HG02884 (cell line): ENCODE measurements around the gene RPS19BP1.

Experiments
- ATAC-seq: cut with Tn5 transposase; IDR thresholded peaks from one replicate; pipeline ENCODE4 v1.9.1; 2021; ENCODE audit warnings: mild to moderate bottlenecking, moderate library complexity; ENCODE audit not compliant: unreplicated experiment

The RPS19BP1 gene, protein sequence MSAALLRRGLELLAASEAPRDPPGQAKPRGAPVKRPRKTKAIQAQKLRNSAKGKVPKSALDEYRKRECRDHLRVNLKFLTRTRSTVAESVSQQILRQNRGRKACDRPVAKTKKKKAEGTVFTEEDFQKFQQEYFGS

DNA sequence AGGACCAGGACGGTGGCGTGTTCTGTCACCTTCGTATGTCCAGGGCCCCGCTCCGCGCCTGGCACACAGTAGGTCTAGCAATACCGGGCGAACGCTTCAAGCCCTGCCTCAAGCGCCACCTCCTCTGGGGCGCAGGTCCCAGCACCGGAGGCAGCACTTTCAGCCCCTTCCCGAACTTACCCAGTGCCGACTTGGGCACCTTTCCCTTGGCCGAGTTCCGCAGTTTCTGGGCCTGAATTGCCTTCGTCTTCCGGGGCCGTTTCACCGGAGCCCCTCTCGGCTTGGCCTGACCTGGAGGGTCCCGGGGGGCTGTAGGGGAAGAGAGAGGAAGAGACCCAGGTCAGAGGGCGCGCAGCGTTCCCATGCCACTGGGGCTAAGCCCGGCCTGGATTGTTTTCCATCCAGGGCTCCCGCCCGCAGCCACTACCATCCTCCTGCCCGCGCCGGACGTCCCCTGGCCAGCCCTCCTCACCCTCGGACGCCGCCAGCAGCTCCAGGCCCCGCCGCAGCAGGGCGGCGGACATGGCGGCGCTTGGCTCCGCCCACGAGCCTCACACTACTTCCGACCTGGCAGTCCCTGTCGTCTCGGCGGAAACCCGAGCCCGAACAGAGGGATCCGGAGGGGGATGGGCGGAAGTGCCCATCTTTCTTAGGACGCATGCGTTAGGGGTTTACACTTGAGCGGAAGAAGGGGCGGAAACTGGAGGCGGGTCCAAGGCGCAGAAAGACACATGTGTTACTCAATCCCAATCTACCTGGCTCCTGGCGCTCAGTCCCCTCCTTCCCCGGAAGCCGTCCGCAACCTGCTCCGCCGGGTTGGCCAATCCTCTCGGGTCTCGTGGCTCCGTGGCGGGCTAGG is at the start of gene RPS19BP1:
Gene RPS19BP1 (minus strand): TSS at position 534 of the 859 bp plus-strand sequence. CDS start 10 bp downstream, at position 524.
- peak; percentile 67 for ATAC-seq

DNA sequence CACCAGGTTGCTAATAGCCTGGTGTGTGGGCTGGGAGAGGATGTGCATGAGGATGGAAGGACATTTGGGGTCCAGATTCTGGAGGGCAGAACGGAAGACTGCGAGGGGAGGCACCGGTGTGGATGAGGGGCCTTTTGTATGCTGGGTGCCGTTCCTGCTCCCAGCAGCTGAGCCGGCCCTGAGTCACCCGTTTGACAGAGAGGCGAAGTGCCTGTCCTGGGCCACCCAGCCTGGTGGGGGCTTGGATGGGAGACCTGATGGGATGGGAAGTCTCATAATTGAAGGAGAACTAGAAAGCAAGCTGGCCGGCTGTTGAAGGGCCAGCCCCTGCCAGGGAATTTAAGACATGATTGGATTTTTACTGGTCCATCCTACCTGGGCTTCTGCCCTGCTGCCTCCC is 48.8 kb upstream of the RPS19BP1 start:
- ATAC-seq, result no peak

DNA sequence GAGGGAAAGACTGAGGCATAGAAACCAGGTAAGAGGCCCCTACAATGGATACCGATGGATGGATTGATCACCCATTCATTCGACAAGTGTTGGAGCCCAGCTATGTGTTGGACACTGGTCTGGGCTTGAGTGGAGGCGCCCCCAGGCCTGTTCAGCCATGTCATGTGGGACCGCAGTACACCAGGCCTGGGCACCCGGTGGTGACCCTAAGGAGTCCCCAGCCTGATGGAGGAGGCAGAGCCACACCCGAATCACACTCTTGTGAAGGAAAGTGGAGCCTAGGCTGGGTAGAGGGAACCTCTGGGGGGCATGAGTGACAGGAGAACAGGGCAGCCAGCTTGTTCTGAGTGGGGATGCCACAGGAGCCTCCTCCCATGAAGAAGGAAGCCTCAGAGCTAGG is 48.2 kb upstream of the RPS19BP1 start:
- ATAC-seq, result no peak

DNA sequence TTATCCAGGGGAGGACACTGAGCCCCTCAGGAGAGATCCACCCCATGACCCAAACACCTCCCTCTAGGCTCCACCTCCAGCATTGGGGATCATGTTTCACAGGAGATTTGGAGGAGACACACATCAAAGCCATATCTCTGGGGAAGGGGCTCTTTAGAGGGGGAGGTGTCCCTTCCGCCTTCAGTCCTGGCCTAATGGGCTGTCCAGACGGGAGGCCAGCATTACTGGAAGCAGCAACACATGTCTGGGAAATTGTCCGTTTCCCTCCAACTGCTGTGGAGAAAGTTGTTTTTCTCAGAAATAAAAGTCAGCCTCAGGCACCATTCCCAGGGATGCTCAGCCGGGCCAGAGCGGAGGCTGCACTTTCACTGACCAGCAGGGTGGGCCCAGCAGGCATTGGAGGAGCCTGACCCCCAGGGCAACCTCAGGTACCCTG is 47.5 kb upstream of the RPS19BP1 start:
- no peak for ATAC-seq

DNA sequence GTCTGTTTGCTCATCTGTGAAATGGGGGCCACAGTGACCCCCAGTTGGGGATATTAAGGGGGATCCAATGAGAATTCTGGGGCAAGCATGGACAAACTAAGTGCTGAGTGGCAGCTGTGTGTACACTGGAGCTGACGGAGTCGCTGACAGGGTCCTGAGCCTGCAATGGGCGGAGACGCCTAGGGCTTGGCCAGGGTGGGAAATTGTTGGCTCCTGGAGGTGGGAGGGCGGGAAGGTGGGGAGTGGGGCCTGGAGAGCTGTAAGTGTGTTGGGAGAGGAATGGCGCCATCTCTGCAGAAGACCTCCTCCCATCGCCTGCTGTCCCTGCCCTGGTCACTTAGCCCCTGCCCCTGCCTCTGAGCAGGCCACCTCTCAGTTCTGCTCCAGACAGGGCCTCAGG is 45.4 kb upstream of the RPS19BP1 start:
- ATAC-seq, result no peak

DNA sequence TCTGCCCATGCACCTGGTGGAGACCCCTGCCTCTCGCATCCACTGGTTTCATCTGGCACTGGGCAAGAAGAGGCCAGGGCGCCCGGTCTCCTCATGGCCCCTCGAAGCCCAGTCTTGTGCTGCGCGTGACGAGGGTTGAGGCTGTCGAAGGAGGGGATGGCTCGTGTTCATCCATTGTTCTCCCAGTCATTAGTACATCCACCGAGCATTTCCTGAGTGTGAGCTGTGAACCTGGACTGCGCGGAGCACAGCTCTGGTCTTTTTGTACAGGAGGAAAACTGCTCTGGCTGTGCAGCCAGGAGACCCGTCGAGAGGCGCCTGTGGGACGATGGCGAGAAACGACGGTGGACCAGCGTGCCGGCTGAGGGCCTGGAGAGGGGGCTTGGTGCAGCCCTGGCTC is 44.8 kb upstream of the RPS19BP1 start:
- ATAC-seq, result no peak

DNA sequence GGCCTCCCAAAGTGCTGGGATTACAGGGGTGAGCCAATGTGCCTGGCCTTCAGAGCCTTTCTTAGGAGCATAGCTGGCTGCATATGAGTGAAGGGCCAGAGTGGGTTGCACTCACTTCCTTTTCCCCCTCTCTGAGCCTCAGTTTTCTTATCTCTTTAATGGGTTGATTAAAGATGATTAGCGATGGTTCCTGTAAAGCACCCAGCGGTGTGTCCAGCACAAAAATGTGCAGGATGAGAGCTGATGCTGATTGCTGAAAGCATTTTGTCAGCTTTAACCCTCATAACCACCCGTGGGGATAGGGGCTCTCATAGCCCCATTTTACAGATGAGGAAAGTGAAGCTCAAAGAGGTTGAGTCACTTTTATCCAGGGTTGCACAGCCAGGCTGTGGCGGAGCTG is 43.5 kb upstream of the RPS19BP1 start:
- ATAC-seq, result no peak

DNA sequence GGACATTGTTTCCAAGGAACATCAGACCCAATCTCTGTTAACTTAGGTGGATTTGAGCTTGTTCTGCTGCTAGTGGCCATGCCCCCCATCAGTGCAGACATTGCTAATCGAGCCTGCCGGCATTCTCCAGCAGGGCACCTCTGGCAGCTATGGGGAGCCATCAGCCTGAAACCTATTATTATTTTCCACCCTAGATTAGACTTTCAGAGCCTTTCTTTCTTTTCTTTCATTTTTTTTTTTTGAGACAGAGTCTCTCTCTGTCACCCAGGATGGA is 42.9 kb upstream of the RPS19BP1 start:
- no peak for ATAC-seq

DNA sequence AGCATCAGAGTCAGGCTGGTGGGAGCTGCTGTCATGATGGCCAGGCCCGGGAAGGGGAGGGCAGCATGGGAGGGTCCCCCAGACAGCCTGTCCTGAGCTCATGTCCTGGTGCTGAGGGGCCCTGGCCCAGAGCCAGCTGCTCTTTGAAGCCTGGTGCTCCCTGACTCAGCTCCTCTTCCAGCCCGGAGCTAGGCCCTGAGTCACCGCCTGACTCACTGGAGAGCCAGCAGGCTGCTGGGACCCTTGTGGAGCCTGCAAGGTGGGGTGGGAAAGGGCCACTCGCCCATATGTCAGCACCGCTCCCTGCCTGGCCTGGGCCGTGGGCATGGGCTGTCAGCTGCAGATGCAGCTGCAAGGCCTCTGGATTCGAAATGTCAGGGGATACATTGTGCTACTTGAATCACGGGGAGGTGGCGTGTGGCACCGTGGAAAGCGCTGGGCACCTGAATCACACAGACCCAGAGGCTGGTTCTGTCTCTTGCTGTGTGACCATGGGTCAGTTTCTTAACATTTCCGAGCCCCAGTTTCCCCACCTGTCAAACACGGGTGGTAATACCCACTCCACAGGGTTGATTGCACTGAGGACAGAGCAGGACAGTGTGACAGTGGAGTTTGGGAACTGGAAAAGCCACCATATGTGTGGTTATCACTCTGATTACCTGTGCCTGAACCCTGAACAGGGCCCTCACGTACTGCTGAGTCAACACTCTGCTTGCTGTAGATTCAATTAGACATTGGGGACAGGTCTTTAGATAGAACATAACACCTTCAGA is 42.4 kb upstream of the RPS19BP1 start:
- ATAC-seq, result no peak

DNA sequence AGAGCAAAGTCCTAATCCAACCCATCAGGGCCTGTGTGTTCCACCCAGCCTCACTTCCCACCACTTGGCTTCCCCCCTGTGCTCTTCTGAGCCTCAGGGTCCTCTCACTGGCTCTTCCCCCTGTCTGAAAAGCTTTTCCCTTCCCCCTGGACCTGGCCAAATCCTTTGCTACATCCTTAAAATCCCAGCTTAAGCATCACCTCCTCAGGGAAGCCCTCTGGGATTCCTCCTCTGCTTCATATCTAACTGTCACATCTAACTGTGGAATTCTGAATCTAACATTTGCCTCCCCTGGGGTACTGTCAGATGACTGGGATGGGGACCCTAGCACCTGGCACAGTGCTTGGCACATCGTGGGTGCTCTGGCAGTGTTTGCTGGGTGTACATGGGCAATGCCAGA is 39.0 kb upstream of the RPS19BP1 start:
- no peak for ATAC-seq

DNA sequence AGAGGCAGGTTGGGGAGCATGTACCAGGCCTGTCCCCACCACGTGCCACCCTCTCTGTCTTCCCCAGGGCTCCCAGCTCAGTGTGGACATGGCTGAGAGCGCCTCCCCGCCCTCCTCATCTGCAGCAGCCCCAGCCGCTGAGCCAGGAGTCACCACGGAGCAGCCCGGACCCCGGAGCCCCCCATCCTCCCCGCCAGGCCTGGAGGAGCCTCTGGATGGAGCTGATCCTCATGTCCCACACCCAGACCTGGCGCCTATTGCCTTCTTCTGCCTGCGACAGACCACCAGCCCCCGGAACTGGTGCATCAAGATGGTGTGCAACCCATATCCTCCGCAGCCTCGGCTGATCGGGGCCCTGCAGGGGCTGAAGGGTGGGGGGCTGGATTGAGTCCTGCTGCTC is 38.1 kb upstream of the RPS19BP1 start, which contains the start of gene CACNA1I:
Gene CACNA1I (plus strand): TSS at position 89 of the 400 bp plus-strand sequence. CDS start 0 bp downstream, at position 89.
- ATAC-seq, result no peak

DNA sequence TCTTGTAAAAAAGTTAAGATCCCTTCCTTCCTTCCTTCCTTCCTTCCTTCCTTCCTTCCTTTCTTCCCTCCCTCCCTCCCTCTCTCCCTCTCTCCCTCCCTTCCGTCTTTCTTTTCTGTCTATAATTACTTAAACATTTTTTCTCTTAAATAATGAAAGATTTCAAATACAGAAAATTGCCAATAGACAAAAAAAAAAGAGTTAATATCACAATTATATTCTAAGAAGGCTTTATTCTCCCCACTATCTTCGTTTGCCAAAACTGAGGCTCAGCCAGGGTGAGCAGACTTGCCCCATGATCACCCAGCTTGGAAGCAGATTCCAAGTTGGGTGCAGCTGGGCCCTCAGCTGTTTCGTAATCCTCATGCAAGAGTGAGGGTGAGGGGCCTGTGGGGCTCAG is 37.7 kb upstream of the RPS19BP1 start:
- ATAC-seq, result no peak

DNA sequence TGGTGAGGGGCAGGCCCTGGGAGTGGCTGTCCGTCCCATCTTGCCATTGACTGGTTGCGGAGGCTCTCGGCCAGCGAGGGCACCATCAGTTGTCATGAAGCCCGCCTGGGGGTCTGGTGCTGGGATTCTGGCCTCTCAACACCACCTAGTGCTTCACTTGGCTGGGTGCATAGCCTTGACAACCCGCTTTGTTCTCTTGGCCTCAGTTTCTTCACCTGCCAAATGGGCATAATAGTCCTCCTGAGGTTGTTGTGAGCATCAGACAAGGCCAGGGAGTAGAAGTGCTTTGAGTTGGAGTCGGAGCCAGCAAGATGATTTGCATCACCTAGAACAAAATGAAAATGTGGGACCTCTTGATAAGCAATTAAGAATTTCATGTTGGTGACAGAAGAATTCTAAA is 36.5 kb upstream of the RPS19BP1 start:
- no peak for ATAC-seq

DNA sequence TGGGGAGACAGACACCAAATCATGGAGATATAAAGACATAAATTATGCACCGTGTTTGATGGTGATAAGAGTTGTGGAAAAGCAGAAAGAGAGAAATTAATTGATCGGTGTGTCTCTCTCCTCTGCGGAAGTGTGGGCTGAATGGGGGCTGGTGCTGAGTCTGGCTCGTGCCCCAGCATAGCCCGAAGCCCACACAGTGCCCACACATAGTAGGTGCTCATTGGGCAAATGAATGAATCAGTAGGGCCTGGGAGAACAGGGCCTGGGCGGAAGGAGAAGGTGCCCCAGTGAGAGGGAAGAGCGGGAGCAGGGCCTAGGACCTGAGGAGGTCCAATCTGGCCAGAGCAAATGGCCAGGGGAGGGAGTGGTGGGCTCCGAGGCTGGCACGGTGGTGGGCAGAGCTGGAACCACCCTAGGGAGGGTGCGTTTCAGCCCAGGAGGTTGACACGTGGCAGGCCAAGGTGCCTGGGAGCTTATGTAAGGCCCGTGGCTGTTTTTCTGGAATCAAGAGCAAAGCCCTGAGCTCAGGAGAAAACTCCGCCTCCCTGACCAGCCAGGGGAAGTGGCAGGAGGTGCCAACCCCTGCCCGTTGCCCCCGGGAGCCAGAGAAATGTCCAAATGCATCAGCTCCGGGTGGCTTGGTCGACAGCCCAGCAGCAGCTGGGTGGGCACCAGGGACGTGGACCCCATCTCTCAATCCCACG is 35.9 kb upstream of the RPS19BP1 start:
- no peak for ATAC-seq

DNA sequence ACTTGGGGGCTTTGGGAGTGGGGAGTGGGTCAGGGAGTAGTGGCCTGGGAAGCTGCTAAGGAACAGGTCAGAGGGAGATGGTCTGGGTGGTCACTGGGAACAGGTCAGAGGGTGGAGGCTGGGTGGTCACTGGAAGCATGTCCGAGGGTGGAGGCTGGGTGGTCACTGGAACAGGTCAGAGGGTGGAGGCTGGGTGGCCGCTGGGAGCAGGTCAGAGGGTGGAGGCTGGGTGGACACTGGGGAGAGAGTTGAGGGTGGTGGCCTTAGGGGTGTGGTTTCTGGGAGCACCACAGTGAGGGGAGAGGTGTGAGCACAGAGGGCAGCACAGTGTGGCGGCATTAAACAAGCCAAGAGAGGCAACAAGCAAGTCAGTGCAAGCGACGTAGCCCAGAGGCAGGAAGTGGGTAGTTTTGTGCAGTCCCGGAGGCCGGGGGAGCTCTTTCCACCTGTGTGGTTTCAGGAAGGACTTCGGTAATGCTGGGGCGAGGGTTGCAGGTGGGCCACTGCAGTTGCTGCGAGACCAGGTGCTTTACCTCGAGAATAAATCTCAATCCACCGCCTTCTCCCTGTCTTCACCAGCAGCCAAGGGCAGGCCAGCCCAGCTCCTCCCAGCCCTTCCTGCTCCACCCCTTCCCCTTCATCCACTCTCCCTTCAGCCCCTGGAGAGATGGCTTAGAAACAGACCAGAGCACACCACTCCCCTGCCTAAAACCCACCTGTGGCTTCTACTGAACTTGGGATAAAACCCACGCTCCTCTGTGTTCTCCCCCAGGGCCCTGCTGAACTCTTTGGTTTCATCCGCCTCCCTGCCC is 34.8 kb upstream of the RPS19BP1 start:
- no peak for ATAC-seq

DNA sequence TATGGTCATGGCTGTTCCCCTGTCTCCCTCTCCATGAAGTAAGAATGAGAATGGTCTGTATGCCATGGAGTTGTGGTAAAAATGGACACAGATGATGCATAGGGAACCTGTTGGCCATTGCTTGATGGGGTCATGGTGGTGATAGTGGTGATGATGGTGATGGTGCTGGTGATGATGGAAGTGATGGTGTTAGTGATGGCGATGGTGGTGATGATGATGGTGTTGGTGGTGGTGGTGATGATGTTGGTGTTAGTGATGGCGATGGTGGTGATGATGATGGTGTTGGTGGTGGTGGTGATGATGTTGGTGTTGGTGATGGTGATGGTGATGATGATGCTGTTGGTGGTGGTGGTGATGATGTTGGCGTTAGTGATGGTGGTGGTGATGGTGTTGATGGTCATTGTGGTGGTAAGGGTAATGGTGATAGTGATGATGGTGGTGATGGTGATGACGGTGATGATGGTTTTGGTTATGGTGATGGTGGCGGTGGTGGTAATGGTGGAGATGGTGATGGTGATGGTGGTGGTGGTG is 32.9 kb upstream of the RPS19BP1 start:
- no peak for ATAC-seq

DNA sequence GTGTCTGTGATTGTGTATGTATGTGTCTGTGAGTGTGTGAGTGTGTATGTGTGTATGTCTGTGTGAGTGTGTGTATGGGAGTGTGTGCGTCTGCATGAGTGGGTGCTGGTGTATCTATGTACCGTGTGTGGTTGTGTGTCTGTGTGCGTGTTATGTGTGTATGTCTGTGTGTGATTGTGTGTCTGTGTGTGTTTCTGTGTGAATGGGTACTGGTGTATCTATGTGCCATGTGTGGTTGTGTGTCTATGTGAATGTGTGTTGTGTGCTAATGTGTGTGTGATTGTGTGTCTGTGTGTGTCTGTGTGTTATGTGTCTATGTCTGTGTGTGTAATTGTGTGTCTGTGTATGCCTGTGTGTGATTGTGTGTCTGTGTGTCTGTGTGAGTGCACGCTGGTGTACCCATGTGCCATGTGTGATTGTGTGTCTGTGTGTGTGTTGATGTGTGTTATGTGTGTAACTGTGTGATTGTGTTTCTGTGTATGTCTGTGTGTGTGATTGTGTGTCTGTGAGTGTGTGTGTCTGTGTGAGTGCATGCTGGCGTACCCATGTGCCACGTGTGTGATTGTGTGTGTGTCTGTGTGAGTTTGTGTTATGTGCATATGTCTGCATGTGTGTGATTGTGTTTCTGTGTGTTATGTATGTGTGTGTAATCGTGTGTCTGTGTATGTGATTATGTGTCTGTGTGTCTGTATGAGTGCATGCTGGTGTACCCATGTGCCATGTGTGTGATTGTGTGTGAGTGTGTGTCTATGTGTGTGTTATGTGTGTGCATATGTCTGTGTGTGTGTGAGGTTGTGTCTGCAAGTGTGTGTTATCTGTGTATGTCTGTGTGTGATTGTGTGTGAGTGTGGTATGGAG is 31.3 kb upstream of the RPS19BP1 start:
- no peak for ATAC-seq

DNA sequence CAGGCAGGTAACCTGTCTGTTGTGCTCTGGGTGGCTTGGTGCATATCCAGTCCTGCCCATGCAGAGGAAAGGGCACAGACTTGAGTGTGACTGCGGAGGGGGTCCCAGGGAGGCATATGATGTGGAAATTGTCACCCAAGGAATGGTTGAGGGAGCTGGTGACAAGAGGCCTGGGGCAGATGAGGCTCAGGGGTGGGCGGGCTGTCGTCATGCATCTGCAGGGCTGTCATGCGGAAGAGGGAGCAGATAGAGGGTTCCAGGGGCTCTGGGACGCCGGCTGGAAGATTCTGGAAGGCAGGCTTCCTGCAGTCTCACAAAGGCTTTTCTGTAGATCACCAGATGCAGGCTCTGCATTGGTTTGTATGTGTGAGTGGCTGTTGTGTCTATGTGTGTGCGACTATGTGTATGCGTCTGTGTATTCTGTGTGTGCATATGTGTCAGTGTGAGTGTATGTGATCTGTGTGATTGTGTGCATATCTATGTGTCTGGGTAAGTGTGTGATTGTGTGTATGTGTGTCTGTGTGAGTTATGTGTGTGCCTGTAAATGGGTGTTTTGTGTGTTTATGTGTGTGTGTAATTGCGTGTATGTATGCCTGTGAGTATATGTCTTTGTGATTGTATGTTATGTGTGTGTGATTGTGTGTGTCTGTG is 30.4 kb upstream of the RPS19BP1 start:
- ATAC-seq, result no peak

DNA sequence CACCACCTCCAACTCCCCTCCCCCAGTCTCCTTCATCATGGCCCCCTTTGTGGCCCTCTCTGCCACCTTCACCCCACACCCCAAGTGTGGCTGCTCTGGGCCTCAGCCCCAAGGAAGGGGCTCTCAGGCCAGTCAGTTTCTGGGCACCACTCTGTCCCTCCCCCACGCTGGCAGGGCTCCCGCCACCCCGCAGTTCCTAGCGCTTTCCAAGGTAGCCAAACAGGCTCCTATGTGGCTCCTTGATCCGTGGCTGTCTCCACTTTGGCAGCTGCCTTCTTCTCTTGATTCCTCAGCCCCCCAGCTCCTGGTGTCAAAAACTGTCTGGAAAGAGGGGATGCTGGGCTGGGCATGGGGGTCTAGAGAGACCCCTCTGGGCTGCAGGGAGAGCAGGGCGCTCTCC is 27.6 kb upstream of the RPS19BP1 start:
- no peak for ATAC-seq
